Measurements from ENCODE around the gene ZNF778.
"Not testable (repeated sequence)": the region's sequence is repeated elsewhere in the genome, so short reads cannot be mapped to it uniquely, and the experiment has no call there.

Gene ZNF778

GRCh38 chr16:89259901-89260300 lies 42.4 kb downstream of the ZNF778 start:
- H3K4me1 ChIP-seq (ENCODE audit: control insufficient read depth in 1 of 2, insufficient read depth in 2 of 2, low read length in 2 of 2), result peaks cover 5 to 12% of the 10 kb centered on the region in 2 donors
- not testable (repeated sequence) for H3K9me3 ChIP-seq (ENCODE audit: control insufficient read depth in 1 of 2, low read length in 2 of 2); H3K4me3 ChIP-seq (ENCODE audit: low read depth in 1 of 2, low read length in 2 of 2); H3K9ac ChIP-seq (ENCODE audit: low read depth in 1 of 2, low read length in 2 of 2); H3K27ac ChIP-seq (ENCODE audit: low read depth, low read length); H3K27me3 ChIP-seq (ENCODE audit: control insufficient read depth in 1 of 2, insufficient read depth in 2 of 2, low read length in 2 of 2); H3K36me3 ChIP-seq (ENCODE audit: control insufficient read depth in 1 of 2, insufficient read depth in 2 of 2, low read length in 2 of 2)

- Histone ChIP-seq H3K27ac (ENCODE audit: low read depth, low read length) (peak overlapping the region; percentile 53), H3K9ac (ENCODE audit: low read depth in 1 of 2, low read length in 2 of 2) (peak overlapping the region; percentile 58 to 87), H3K27me3 (ENCODE audit: control insufficient read depth in 1 of 2, insufficient read depth in 2 of 2, low read length in 2 of 2) (no peaks in the 10 kb centered on the region), H3K36me3 (ENCODE audit: control insufficient read depth in 1 of 2, insufficient read depth in 2 of 2, low read length in 2 of 2) (peaks cover 0 to 14% of the 10 kb centered on the region in 2 donors), H3K9me3 (ENCODE audit: control insufficient read depth in 1 of 2, low read length in 2 of 2) (peaks cover 0 to 3% of the 10 kb centered on the region in 2 donors), H3K4me1 (ENCODE audit: control insufficient read depth in 1 of 2, insufficient read depth in 2 of 2, low read length in 2 of 2) (peaks cover 5 to 12% of the 10 kb centered on the region in 2 donors), H3K4me3 (ENCODE audit: low read depth in 1 of 2, low read length in 2 of 2) (peak overlapping the region; percentile 42 to 59)
Measured at GRCh38 chr16:89261691-89262563, 44.4 kb downstream of the ZNF778 start.

DNA sequence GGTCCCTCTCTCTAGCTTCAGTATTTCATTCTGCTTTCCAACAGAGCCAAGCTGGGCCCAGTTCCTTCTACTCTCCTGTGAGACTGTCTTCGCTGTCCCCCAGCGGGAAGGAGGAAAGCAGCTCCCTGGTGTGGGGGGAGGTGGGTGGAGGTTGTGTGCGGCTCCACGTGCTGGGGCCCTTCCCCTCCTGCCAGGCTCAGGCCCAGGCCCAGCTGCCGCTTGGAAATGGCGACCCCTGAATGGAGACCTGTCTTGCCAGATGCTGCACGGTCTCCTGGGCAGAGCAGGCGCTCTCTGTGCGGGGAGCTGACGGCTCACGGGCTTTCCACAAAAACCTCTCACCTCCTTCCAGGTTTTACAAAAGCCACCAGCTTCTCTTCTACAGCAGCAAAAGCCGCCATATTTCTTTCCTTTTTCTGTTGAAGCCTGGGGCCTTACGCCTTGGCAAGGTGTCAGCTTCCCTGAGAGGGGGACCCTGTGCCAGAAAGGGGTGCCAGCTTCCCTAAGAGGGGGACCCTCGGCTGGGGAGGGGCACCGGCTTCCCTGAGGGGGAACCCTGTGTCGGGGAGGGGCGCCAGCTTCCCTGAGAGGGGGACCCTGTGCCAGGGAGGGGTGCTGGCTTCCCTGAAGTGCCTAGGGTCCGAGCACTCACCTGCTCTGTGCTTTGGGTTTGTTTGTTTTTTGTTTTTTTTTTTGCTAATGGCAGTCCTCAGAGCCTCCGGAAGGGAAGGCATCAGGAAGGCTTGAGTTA lies 47.5 kb downstream of the ZNF778 start:
- H3K9me3 ChIP-seq (ENCODE audit: control insufficient read depth in 1 of 2, low read length in 2 of 2), result peaks cover 0 to 3% of the 10 kb centered on the region in 2 donors
- H3K4me1 ChIP-seq (ENCODE audit: control insufficient read depth in 1 of 2, insufficient read depth in 2 of 2, low read length in 2 of 2), result peaks cover 5 to 14% of the 10 kb centered on the region in 2 donors

GRCh38 chr16:89265647-89266046 lies 48.1 kb downstream of the ZNF778 start:
- H3K27me3 ChIP-seq (ENCODE audit: control insufficient read depth in 1 of 2, insufficient read depth in 2 of 2, low read length in 2 of 2), result no peaks in the 10 kb centered on the region
- peaks cover 5 to 19% of the 10 kb centered on the region in 2 donors for H3K4me1 ChIP-seq (ENCODE audit: control insufficient read depth in 1 of 2, insufficient read depth in 2 of 2, low read length in 2 of 2)
- H3K4me3 ChIP-seq (ENCODE audit: low read depth in 1 of 2, low read length in 2 of 2), result no peak overlapping the region
- H3K9ac ChIP-seq (ENCODE audit: low read depth in 1 of 2, low read length in 2 of 2), result no peak overlapping the region
- H3K36me3 ChIP-seq (ENCODE audit: control insufficient read depth in 1 of 2, insufficient read depth in 2 of 2, low read length in 2 of 2), result peaks cover 8 to 36% of the 10 kb centered on the region in 2 donors
- peaks cover 0 to 3% of the 10 kb centered on the region in 2 donors for H3K9me3 ChIP-seq (ENCODE audit: control insufficient read depth in 1 of 2, low read length in 2 of 2)
- no peak overlapping the region for H3K27ac ChIP-seq (ENCODE audit: low read depth, low read length)

More for the DNA sequence above, 47.5 kb downstream of the ZNF778 start:
- Histone ChIP-seq H3K9ac (ENCODE audit: low read depth in 1 of 2, low read length in 2 of 2) (no peak overlapping the region), H3K27ac (ENCODE audit: low read depth, low read length) (no peak overlapping the region), H3K4me3 (ENCODE audit: low read depth in 1 of 2, low read length in 2 of 2) (no peak overlapping the region), H3K36me3 (ENCODE audit: control insufficient read depth in 1 of 2, insufficient read depth in 2 of 2, low read length in 2 of 2) (peaks cover 8 to 29% of the 10 kb centered on the region in 2 donors), H3K27me3 (ENCODE audit: control insufficient read depth in 1 of 2, insufficient read depth in 2 of 2, low read length in 2 of 2) (no peaks in the 10 kb centered on the region)

DNA sequence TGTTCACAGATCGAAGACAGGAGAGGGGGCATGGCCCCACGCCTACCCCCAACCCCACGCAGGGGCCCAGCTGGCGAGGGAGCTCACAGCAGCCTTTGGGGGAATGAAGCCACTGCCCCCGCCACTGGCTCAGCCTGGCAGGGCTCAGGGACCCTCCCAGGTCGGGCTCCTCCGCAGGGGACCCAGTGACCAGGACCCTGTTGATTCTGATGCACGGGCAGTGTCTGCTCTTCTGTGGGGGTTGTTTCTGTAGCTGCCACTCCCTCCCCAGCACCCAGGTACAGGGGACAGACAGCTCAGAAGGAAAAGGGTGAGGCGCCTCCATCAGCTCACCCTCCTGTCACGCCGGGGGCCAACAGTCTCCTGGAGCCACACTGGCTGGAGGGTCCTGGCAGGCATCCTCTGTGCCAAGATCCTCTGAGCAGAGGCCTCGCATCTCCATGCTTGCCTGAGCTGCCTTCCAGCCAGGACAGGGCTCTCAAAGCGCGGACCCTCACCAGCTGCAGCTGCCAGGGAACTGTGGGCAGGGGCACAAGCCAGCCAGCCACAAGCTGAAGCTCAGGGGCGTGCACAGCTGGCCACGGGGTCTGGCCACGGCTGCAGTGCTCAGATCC lies 49.1 kb downstream of the ZNF778 start:
- no peak overlapping the region for H3K4me3 ChIP-seq (ENCODE audit: low read depth in 1 of 2, low read length in 2 of 2)
- H3K27me3 ChIP-seq (ENCODE audit: control insufficient read depth in 1 of 2, insufficient read depth in 2 of 2, low read length in 2 of 2), result no peaks in the 10 kb centered on the region
- peaks cover 8 to 46% of the 10 kb centered on the region in 2 donors for H3K36me3 ChIP-seq (ENCODE audit: control insufficient read depth in 1 of 2, insufficient read depth in 2 of 2, low read length in 2 of 2)
- H3K27ac ChIP-seq (ENCODE audit: low read depth, low read length), result no peak overlapping the region
- H3K4me1 ChIP-seq (ENCODE audit: control insufficient read depth in 1 of 2, insufficient read depth in 2 of 2, low read length in 2 of 2), result peaks cover 5 to 14% of the 10 kb centered on the region in 2 donors
- no peak overlapping the region for H3K9ac ChIP-seq (ENCODE audit: low read depth in 1 of 2, low read length in 2 of 2)
- peaks cover 0 to 3% of the 10 kb centered on the region in 2 donors for H3K9me3 ChIP-seq (ENCODE audit: control insufficient read depth in 1 of 2, low read length in 2 of 2)

DNA sequence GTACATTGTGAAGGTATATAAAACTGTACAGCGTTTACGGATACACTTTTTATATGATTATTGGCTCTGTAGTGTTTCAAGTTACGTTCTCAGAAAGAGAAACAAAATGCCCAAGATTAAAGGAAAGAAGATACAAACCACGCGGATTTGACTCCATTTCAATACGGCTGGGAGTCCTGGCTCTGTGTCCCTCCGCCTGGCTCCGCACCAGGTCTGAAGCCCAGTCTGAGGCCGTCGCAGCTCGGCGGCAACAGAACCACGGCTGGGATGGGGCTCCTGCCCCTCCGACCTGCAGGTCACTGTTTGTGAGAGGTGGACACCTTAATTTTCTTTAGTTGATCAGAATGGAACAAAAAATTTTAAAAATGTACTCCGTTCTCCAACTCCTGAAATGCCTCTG lies 50.2 kb downstream of the ZNF778 start:
- not testable (repeated sequence) for H3K27me3 ChIP-seq (ENCODE audit: control insufficient read depth in 1 of 2, insufficient read depth in 2 of 2, low read length in 2 of 2); H3K4me3 ChIP-seq (ENCODE audit: low read depth in 1 of 2, low read length in 2 of 2)
- H3K36me3 ChIP-seq (ENCODE audit: control insufficient read depth in 1 of 2, insufficient read depth in 2 of 2, low read length in 2 of 2), result peaks cover 8 to 55% of the 10 kb centered on the region in 2 donors

DNA sequence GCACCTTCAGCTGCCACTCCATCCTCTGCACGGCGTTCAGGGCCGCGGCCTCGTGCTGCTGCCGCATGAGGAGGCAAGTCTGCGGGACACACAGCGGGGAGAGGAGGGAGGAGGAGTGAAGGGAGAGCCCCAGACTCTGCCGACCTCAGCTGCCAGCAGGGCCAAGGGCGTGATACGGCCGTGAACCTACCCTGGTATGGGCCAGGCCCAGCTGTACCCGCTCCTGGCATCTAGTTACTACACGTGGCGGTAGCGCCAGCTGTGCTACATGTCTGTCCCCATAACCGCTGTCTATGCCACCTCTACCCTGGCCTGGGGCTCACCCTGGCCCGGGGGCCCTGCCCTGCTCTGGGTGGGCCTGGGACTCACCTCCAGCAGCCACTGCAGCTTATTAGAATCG lies 51.1 kb downstream of the ZNF778 start:
- Histone ChIP-seq H3K9ac (ENCODE audit: low read depth in 1 of 2, low read length in 2 of 2) (no peak overlapping the region), H3K4me3 (ENCODE audit: low read depth in 1 of 2, low read length in 2 of 2) (no peak overlapping the region), H3K36me3 (ENCODE audit: control insufficient read depth in 1 of 2, insufficient read depth in 2 of 2, low read length in 2 of 2) (peaks cover 10 to 62% of the 10 kb centered on the region in 2 donors), H3K27me3 (ENCODE audit: control insufficient read depth in 1 of 2, insufficient read depth in 2 of 2, low read length in 2 of 2) (no peaks in the 10 kb centered on the region), H3K4me1 (ENCODE audit: control insufficient read depth in 1 of 2, insufficient read depth in 2 of 2, low read length in 2 of 2) (peaks cover 0 to 7% of the 10 kb centered on the region in 2 donors), H3K9me3 (ENCODE audit: control insufficient read depth in 1 of 2, low read length in 2 of 2) (no peaks in the 10 kb centered on the region), H3K27ac (ENCODE audit: low read depth, low read length) (no peak overlapping the region)

More for the DNA sequence above, 50.2 kb downstream of the ZNF778 start:
- not testable (repeated sequence) for H3K4me1 ChIP-seq (ENCODE audit: control insufficient read depth in 1 of 2, insufficient read depth in 2 of 2, low read length in 2 of 2); H3K9me3 ChIP-seq (ENCODE audit: control insufficient read depth in 1 of 2, low read length in 2 of 2); H3K27ac ChIP-seq (ENCODE audit: low read depth, low read length); H3K9ac ChIP-seq (ENCODE audit: low read depth in 1 of 2, low read length in 2 of 2)

- no peaks in the 10 kb centered on the region for H3K9me3 ChIP-seq (ENCODE audit: control insufficient read depth in 1 of 2, low read length in 2 of 2)
- no peak overlapping the region for H3K9ac ChIP-seq (ENCODE audit: low read depth in 1 of 2, low read length in 2 of 2)
- H3K4me3 ChIP-seq (ENCODE audit: low read depth in 1 of 2, low read length in 2 of 2), result no peak overlapping the region
- H3K36me3 ChIP-seq (ENCODE audit: control insufficient read depth in 1 of 2, insufficient read depth in 2 of 2, low read length in 2 of 2), result peaks cover 10 to 68% of the 10 kb centered on the region in 2 donors
- no peak overlapping the region for H3K27ac ChIP-seq (ENCODE audit: low read depth, low read length)
- no peaks in the 10 kb centered on the region for H3K27me3 ChIP-seq (ENCODE audit: control insufficient read depth in 1 of 2, insufficient read depth in 2 of 2, low read length in 2 of 2)
- H3K4me1 ChIP-seq (ENCODE audit: control insufficient read depth in 1 of 2, insufficient read depth in 2 of 2, low read length in 2 of 2), result peaks cover 3 to 11% of the 10 kb centered on the region in 2 donors
Measured at GRCh38 chr16:89268987-89269735, 51.7 kb downstream of the ZNF778 start.

GRCh38 chr16:89269805-89270665 lies 52.5 kb downstream of the ZNF778 start:
- H3K27me3 ChIP-seq (ENCODE audit: control insufficient read depth in 1 of 2, insufficient read depth in 2 of 2, low read length in 2 of 2), result no peaks in the 10 kb centered on the region

More at GRCh38 chr16:89269805-89270665, 52.5 kb downstream of the ZNF778 start:
- Histone ChIP-seq H3K27ac (ENCODE audit: low read depth, low read length) (no peak overlapping the region), H3K4me1 (ENCODE audit: control insufficient read depth in 1 of 2, insufficient read depth in 2 of 2, low read length in 2 of 2) (peaks cover 5 to 19% of the 10 kb centered on the region in 2 donors), H3K9ac (ENCODE audit: low read depth in 1 of 2, low read length in 2 of 2) (no peak overlapping the region), H3K9me3 (ENCODE audit: control insufficient read depth in 1 of 2, low read length in 2 of 2) (no peaks in the 10 kb centered on the region), H3K4me3 (ENCODE audit: low read depth in 1 of 2, low read length in 2 of 2) (no peak overlapping the region), H3K36me3 (ENCODE audit: control insufficient read depth in 1 of 2, insufficient read depth in 2 of 2, low read length in 2 of 2) (peaks cover 10 to 75% of the 10 kb centered on the region in 2 donors)
